IgD-negative memory B cell (primary cell): Measurements from ENCODE around the gene CNIH1. TPM values are rescaled to one million over a fixed set of nuclear protein-coding genes. Genes with fewer than 3 reads are reported as not detected.
A peak's percentile ranks its signal among the peaks of the same experiment; 100 is the strongest.
"Not testable (repeated sequence)": the region's sequence is repeated elsewhere in the genome, so short reads cannot be mapped to it uniquely, and the experiment has no call there.

ENCODE experiments used
- H3K27ac Mint-ChIP-seq, 3 donors: one replicate each; pipeline ENCODE4 v1.8.0; 2020 to 2022; ENCODE audit warnings: mild to moderate bottlenecking in 3 of 3, mixed read lengths in 3 of 3, moderate library complexity in 1 of 3
- H3K27me3 Mint-ChIP-seq: one replicate; pipeline ENCODE4 v1.8.0; 2021; ENCODE audit warnings: mixed read lengths
- H3K36me3 Mint-ChIP-seq: one replicate; pipeline ENCODE4 v1.8.0; 2020; ENCODE audit warnings: mild to moderate bottlenecking, mixed read lengths
- H3K4me1 Mint-ChIP-seq, 3 donors: one replicate each; pipeline ENCODE4 v1.8.0; 2020 to 2022; ENCODE audit warnings: mixed read lengths in 3 of 3, mild to moderate bottlenecking in 1 of 3
- H3K4me3 Mint-ChIP-seq, 4 donors: one replicate each; pipeline ENCODE4 v1.8.0; 2020 to 2022; ENCODE audit warnings: mild to moderate bottlenecking in 4 of 4, mixed read lengths in 4 of 4, moderate library complexity in 3 of 4
- H3K9me3 Mint-ChIP-seq, 3 donors: one replicate each; pipeline ENCODE4 v1.8.0; 2020 to 2021; ENCODE audit warnings: mixed read lengths in 3 of 3, mild to moderate bottlenecking in 1 of 3
- polyA plus RNA-seq: library from polyadenylated mRNA; unstranded; fragments of 300-500 nt; fragmentation: Illumina TruSeq; gene quantifications from one replicate; pipeline ENCODE4 v1.2.3, GENCODE V29; 2021

Gene CNIH1
- polyA plus RNA-seq, 1 donor from 2014 or later, result 68.5 TPM

- H3K36me3 Mint-ChIP-seq, H3K4me3 Mint-ChIP-seq, H3K27me3 Mint-ChIP-seq, H3K27ac Mint-ChIP-seq, H3K4me1 Mint-ChIP-seq, H3K9me3 Mint-ChIP-seq: not testable (repeated sequence)
Observed at GRCh38 chr14:54453990-54454389, 12.8 kb upstream of the CNIH1 start.

- H3K36me3 Mint-ChIP-seq, result no peaks in the 10 kb centered on the region
- peaks cover 0 to 6% (median 5%) of the 10 kb centered on the region in 3 donors for H3K4me1 Mint-ChIP-seq
- H3K27ac Mint-ChIP-seq, result no peak overlapping the region
- peaks cover 0 to under 1% (median 0%) of the 10 kb centered on the region in 3 donors for H3K9me3 Mint-ChIP-seq
- no peak overlapping the region for H3K4me3 Mint-ChIP-seq
- no peaks in the 10 kb centered on the region for H3K27me3 Mint-ChIP-seq
Observed at GRCh38 chr14:54453252-54453651, 12.1 kb upstream of the CNIH1 start.

DNA sequence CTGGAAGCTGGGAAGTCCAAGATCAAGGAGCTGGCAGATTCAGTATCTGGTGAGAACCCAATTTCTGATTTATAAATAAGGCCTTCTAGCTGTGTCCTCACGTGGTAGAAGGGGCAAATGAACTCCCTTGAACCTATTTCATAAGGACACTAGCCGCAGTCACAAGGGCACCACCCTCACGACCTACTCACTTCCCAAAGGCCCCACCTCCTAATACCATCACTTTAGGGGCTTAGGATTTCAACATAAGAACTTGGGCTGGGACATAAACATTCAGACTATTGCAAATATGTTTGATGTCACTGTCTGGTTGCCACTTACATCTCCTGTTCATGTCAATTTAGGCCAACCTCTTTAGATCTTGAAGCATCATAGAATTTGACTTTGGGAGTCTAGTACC, 10.8 kb upstream of the CNIH1 start:
- no peaks in the 10 kb centered on the region for H3K9me3 Mint-ChIP-seq
- no peaks in the 10 kb centered on the region for H3K36me3 Mint-ChIP-seq
- H3K27me3 Mint-ChIP-seq, result no peaks in the 10 kb centered on the region
- no peak overlapping the region for H3K27ac Mint-ChIP-seq
- H3K4me1 Mint-ChIP-seq, result peaks cover 0 to 6% (median 5%) of the 10 kb centered on the region in 3 donors
- H3K4me3 Mint-ChIP-seq, result no peak overlapping the region

- Mint-ChIP-seq H3K4me3 (no peak overlapping the region), H3K27me3 (no peaks in the 10 kb centered on the region), H3K27ac (no peak overlapping the region), H3K36me3 (no peaks in the 10 kb centered on the region), H3K9me3 (no peaks in the 10 kb centered on the region), H3K4me1 (peaks cover 0 to 6% (median 5%) of the 10 kb centered on the region in 3 donors)
Observed at GRCh38 chr14:54451121-54451601, 10.0 kb upstream of the CNIH1 start.

DNA sequence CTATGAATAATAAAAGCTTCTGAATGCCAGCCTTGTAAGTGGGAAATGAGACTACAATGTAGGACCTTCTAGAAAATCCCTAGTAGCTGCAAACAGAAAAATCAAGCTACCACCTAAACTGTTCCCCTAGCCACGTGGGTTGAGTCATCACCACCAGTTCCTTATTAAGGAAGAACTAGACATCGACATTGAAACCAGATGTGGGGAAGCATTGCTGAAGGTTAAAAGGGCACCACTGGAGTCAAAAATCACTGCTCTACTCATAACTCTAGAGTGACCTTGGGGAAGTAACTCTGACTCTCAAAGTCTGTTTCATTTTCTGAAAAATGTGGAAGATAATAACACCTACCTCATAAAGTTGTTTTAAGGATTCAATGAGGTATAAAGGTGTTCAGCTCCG, 9.4 kb upstream of the CNIH1 start:
- Mint-ChIP-seq H3K9me3 (no peaks in the 10 kb centered on the region), H3K36me3 (no peaks in the 10 kb centered on the region), H3K27me3 (peaks cover 1% of the 10 kb centered on the region), H3K4me3 (no peak overlapping the region), H3K4me1 (peaks cover 0 to 6% (median 5%) of the 10 kb centered on the region in 3 donors), H3K27ac (no peak overlapping the region)

DNA sequence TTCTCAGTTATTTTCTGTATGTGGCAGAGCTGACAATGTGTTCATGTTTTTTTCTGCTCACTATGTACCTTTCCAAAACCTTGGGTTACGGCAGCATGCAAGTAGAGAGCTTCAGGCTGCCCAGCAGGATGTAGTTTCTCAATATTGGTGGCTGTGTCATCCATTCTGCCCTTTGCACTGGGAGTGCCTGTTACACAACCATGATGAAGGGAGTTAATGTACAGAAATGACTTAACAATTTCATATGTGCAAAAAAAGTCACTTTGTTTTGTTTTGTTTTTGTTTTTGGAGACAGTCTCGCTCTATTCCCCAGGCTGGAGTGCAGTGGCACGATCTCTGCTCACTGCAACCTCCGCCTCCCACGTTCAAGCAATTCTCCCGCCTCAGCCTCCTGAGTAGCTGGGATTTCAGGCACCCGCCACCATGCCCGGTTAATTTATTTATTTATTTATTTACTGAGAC, 6.1 kb upstream of the CNIH1 start:
- H3K27me3 Mint-ChIP-seq, result peaks cover 1% of the 10 kb centered on the region

GRCh38 chr14:54446161-54446693, 5.1 kb upstream of the CNIH1 start:
- Mint-ChIP-seq H3K9me3 (no peaks in the 10 kb centered on the region), H3K27me3 (peaks cover 1% of the 10 kb centered on the region), H3K4me3 (peak overlapping the region in 1 of 4 donors; percentile 42), H3K4me1 (peaks cover 5 to 14% (median 14%) of the 10 kb centered on the region in 3 donors), H3K36me3 (peaks cover 2% of the 10 kb centered on the region), H3K27ac (no peak overlapping the region)

More for the DNA sequence above, 6.1 kb upstream of the CNIH1 start:
- Mint-ChIP-seq H3K27ac (no peak overlapping the region), H3K9me3 (no peaks in the 10 kb centered on the region), H3K4me1 (peaks cover 0 to 6% (median 5%) of the 10 kb centered on the region in 3 donors), H3K36me3 (peaks cover 2% of the 10 kb centered on the region), H3K4me3 (no peak overlapping the region)

DNA sequence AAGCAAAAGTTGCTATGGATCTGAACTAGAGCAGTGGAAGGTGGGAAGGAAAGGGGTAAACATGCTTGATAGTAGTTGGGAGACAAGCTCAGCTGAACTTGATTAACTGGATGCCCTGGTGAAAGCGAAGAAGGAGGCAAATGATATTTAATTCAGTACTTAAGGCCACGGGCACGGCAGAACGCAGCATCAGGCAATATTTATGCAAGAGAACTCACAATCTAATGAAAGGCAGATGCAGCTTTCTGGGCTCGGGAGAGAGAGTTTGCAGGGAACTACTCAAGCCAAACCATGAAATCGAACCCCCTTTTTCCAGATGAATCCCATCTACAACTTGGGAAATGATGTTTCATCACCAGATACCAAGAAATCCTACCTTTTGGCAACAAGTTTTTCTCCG, 3.5 kb upstream of the CNIH1 start:
- peaks cover 2% of the 10 kb centered on the region for H3K36me3 Mint-ChIP-seq
- no peak overlapping the region for H3K27ac Mint-ChIP-seq
- no peak overlapping the region for H3K4me3 Mint-ChIP-seq
- peaks cover 13 to 20% (median 17%) of the 10 kb centered on the region in 3 donors for H3K4me1 Mint-ChIP-seq
- peaks cover 1% of the 10 kb centered on the region for H3K27me3 Mint-ChIP-seq
- no peaks in the 10 kb centered on the region for H3K9me3 Mint-ChIP-seq

- peak overlapping the region in 1 of 4 donors; percentile 43 for H3K4me3 Mint-ChIP-seq
- peaks cover 14 to 22% (median 19%) of the 10 kb centered on the region in 3 donors for H3K4me1 Mint-ChIP-seq
- peaks cover 2% of the 10 kb centered on the region for H3K36me3 Mint-ChIP-seq
- H3K27ac Mint-ChIP-seq, result no peak overlapping the region
- H3K27me3 Mint-ChIP-seq, result peaks cover 1% of the 10 kb centered on the region
- H3K9me3 Mint-ChIP-seq, result no peaks in the 10 kb centered on the region
Observed at GRCh38 chr14:54443981-54444380, 2.8 kb upstream of the CNIH1 start.

- not testable (repeated sequence) for H3K4me3 Mint-ChIP-seq, H3K9me3 Mint-ChIP-seq, H3K27ac Mint-ChIP-seq
Observed at GRCh38 chr14:54442961-54443360, 1.8 kb upstream of the CNIH1 start.

DNA sequence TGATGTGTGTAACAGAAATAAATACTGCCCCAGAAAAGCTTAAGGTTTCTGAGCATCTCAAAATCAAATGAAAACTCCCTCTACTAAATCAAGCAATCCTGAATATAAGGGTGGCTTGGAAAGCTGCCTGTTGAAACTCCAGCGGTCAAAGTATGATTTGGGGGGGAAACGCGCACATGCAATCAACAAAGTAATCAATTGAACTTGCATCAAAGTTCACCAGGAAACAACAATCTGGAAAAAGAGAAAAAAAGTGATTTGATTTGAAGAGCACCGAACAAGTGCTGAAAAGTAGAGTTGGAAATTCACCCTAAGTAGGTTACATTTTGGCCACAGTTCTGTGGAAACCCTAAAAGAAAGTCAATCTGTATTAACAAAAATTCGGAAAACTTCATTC, 700 bp downstream of the CNIH1 start:
- H3K4me3 Mint-ChIP-seq, result peak overlapping the region; percentile 83 to 95 (median 93)
- H3K9me3 Mint-ChIP-seq, result no peaks in the 10 kb centered on the region
- peak overlapping the region; percentile 44 to 95 (median 82) for H3K27ac Mint-ChIP-seq
- no peaks in the 10 kb centered on the region for H3K27me3 Mint-ChIP-seq
- peaks cover 2% of the 10 kb centered on the region for H3K36me3 Mint-ChIP-seq
- H3K4me1 Mint-ChIP-seq, result peaks cover 35 to 45% (median 39%) of the 10 kb centered on the region in 3 donors

More at GRCh38 chr14:54442961-54443360, 1.8 kb upstream of the CNIH1 start:
- peaks cover 19 to 28% (median 21%) of the 10 kb centered on the region in 3 donors for H3K4me1 Mint-ChIP-seq
- H3K36me3 Mint-ChIP-seq, H3K27me3 Mint-ChIP-seq: not testable (repeated sequence)

DNA sequence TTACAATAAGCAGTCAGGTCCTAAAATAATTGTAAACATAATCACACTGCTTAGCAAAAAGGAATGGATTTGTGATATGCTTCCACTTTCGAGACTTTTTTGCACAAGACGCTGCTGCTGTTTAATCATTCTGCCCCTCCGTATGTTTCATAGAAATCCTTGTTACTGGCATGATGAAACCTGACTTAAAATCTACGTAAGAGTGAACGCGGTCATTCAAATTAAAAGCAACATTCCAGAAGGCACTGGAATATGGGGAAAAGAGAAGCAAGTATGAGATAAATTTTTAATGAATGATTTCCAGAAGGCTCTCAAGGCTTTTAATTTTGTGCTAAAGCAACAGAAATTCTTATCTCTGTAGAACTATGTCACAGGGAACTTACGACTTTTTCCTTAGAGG, 1.1 kb downstream of the CNIH1 start:
- no peaks in the 10 kb centered on the region for H3K9me3 Mint-ChIP-seq
- H3K4me1 Mint-ChIP-seq, result peaks cover 38 to 50% (median 41%) of the 10 kb centered on the region in 3 donors
- peaks cover 2% of the 10 kb centered on the region for H3K36me3 Mint-ChIP-seq
- no peaks in the 10 kb centered on the region for H3K27me3 Mint-ChIP-seq
- peak overlapping the region; percentile 83 to 95 (median 93) for H3K4me3 Mint-ChIP-seq
- H3K27ac Mint-ChIP-seq, result peak overlapping the region in 2 of 3 donors; percentile 44 to 82

DNA sequence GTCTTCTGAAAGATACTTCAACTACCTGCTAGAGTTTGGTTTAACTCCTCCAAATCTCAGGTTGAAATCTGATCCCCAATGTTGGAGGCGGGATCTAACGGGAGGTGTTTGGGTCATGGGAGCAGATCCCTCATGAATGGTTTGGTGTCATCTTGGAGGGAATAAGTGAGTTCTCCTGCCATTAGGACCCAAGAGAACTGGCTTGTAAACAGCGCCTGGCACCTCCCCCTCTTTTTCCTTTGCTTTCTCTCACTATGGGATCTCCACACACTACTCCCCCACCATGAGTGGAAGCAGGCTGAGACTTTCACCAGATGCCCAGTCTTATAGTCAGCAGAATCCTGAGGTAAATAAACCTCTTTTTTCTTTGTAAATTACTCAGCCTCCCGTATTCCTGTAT, 2.5 kb downstream of the CNIH1 start:
- Mint-ChIP-seq H3K36me3 (no peaks in the 10 kb centered on the region), H3K4me3 (peak overlapping the region in 1 of 4 donors; percentile 68), H3K4me1 (peaks cover 44 to 61% (median 50%) of the 10 kb centered on the region in 3 donors), H3K27ac (peak overlapping the region in 1 of 3 donors; percentile 28), H3K9me3 (no peaks in the 10 kb centered on the region), H3K27me3 (no peaks in the 10 kb centered on the region)

GRCh38 chr14:54437954-54438353, 3.2 kb downstream of the CNIH1 start:
- peak overlapping the region in 1 of 4 donors; percentile 63 for H3K4me3 Mint-ChIP-seq
- H3K27ac Mint-ChIP-seq, result peak overlapping the region in 2 of 3 donors; percentile 41 to 84
- H3K27me3 Mint-ChIP-seq, H3K36me3 Mint-ChIP-seq, H3K9me3 Mint-ChIP-seq: not testable (repeated sequence)
- H3K4me1 Mint-ChIP-seq, result peaks cover 45 to 69% (median 55%) of the 10 kb centered on the region in 3 donors

DNA sequence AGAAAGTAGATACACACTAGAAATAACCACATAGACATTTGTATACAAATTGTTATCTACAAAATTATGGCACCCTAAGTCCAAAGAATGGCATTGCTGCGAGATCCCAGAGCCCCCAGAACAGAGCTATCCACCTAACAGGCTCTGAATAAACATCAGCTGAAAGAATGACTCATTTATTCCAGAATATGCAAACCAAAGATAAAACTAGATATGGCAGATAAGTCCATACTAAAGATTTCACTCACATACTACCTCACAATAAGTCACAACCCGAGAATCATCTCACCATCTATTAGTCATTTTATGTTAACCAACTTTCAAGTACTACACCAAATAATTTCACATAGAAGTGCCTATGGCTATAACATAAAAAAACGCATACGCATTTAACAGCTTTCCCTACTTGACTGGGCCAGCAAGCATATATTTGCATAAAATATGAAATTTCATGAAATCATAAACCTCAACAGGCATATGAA, 5.6 kb downstream of the CNIH1 start:
- H3K9me3 Mint-ChIP-seq, result no peaks in the 10 kb centered on the region
- H3K4me3 Mint-ChIP-seq, result peak overlapping the region; percentile 16 to 67 (median 27)
- H3K36me3 Mint-ChIP-seq, result no peaks in the 10 kb centered on the region
- H3K4me1 Mint-ChIP-seq, result peaks cover 36 to 57% (median 50%) of the 10 kb centered on the region in 3 donors
- peak overlapping the region; percentile 1 to 43 (median 7) for H3K27ac Mint-ChIP-seq
- no peaks in the 10 kb centered on the region for H3K27me3 Mint-ChIP-seq

- H3K9me3 Mint-ChIP-seq, result no peaks in the 10 kb centered on the region
- no peak overlapping the region for H3K27ac Mint-ChIP-seq
- H3K36me3 Mint-ChIP-seq, result no peaks in the 10 kb centered on the region
- no peak overlapping the region for H3K4me3 Mint-ChIP-seq
- H3K27me3 Mint-ChIP-seq, result no peaks in the 10 kb centered on the region
- H3K4me1 Mint-ChIP-seq, result peaks cover 1 to 6% (median 4%) of the 10 kb centered on the region in 3 donors
Observed at GRCh38 chr14:54428527-54428926, 12.6 kb downstream of the CNIH1 start.
